ENCODE measurements around the gene SUCLA2. TPM values are rescaled to one million over a fixed set of nuclear protein-coding genes. Genes with fewer than 3 reads are reported as not detected.

The SUCLA2 gene
- total and polyA plus RNA-seq, 2 of the 8 experiments (the other 6 are each of a cell fraction or from before 2014, with no cell fraction given) = 23.5 to 78.8 TPM

DNA sequence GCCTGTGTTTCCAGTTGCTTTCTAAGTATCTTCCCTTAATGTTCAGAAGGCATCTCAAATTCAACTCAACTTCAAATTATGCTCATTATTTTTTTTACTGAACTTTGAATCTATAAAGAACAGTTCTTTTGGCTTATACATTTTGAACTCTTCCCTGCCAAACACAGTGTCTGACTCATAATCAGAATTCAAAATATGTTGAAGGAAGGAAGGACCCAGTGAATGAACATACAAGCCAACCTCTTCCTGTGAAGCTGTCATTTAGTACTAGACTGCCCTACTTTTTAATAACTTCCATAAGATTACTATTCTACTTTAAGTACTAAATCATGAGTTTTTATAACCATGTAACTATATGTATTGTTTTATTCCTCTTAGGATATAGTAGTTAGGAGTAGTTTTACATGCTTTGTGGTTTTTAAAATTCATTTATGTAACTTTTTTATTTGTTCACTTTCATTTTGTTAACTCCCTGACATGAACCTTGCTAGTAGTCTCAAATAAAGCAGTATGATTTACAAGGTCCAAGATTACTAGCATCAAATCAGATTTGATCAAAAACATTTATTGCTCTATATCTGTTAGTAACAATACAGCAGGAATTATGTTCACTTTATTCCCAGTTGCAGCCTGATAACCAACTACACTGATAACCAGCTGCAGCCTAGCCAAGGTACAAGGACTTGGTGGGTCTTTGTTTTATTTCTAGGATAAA is 42.9 kb upstream of the SUCLA2 start:
- H2BK15ac ChIP-seq (ENCODE audit: low read length) = no peak overlapping the region
- H3K4me2 ChIP-seq (ENCODE audit: insufficient read depth in 1 of 2, low read depth in 2 of 2, low read length in 2 of 2) = no peak overlapping the region
- H3K4ac ChIP-seq (replicated peaks; ENCODE audit: insufficient read length, low read depth, low read length) = no peak overlapping the region
- no peaks in the 10 kb centered on the region for H3K9me3 ChIP-seq (ENCODE audit: insufficient read depth in 2 of 2, low read depth in 1 of 2, low read length in 1 of 2)
- CTCF ChIA-PET (ENCODE audit: partially characterized antibody) = interaction anchor here (1.6 kb wide), 1 partner anchor 51 kb away, joined by 5 read pairs; the partner anchor contains the start of gene MED4
- H2AK5ac ChIP-seq (ENCODE audit: low read depth, low read length) = no peak overlapping the region
- POLR2A ChIA-PET (ENCODE audit: partially characterized antibody) = interaction anchor here (0.6 kb wide), 1 partner anchor 78 kb away, joined by 3 read pairs; no protein-coding TSS in a partner anchor
- H4K5ac ChIP-seq (ENCODE audit: insufficient read length, low read depth, low read length) = no peak overlapping the region
- H4K20me1 ChIP-seq (replicated peaks in 1 of 2; ENCODE audit: control insufficient read depth in 1 of 2, insufficient read depth in 2 of 2, low read length in 2 of 2) = no peaks in the 10 kb centered on the region
- no peak overlapping the region for H2BK20ac ChIP-seq (ENCODE audit: low read length)
- DNase-seq (ENCODE audit: low read depth in 1 of 2, low spot score in 2 of 2) (no peak), FAIRE-seq (no peak)
- no peak overlapping the region for H3K23ac ChIP-seq (ENCODE audit: insufficient read length)
- H3K4me1 ChIP-seq (replicated peaks in 1 of 4; ENCODE audit: control insufficient read depth in 3 of 4, insufficient read depth in 4 of 4, low read length in 3 of 4) = peaks cover 0 to 2% (median under 1%) of the 10 kb centered on the region in 4 experiments; a peak in 2 of 7 replicates
- H3K27me3 ChIP-seq (replicated peaks in 1 of 4; ENCODE audit: control insufficient read depth in 3 of 4, extremely low read depth in 1 of 4, insufficient read depth in 3 of 4, low read length in 3 of 4) = no peaks in the 10 kb centered on the region
- H4K91ac ChIP-seq (replicated peaks; ENCODE audit: insufficient read length, low read length) = no peak overlapping the region
- no peak overlapping the region for H3K14ac ChIP-seq (ENCODE audit: insufficient read length)
- H3K18ac ChIP-seq (ENCODE audit: extremely low read depth, low read length) = no peak overlapping the region
- no peak overlapping the region for H2BK12ac ChIP-seq (ENCODE audit: low read depth, low read length)
- H3K9ac ChIP-seq (replicated peaks in 1 of 4; ENCODE audit: extremely low read depth in 1 of 4, low read depth in 3 of 4, low read length in 3 of 4) = no peak overlapping the region
- no peaks in the 10 kb centered on the region for H3K23me2 ChIP-seq (ENCODE audit: low read depth, low read length)
- H2BK120ac ChIP-seq (replicated peaks; ENCODE audit: low read depth, low read length) = no peak overlapping the region
- TF ChIP-seq JUN (IDR thresholded peaks at IDR 0.05; ENCODE audit: low read depth, low read length) (no peak), SUZ12 (IDR thresholded peaks at IDR 0.05; ENCODE audit: low read length) (no peak), MAFK (IDR thresholded peaks at IDR 0.05; ENCODE audit: low read depth, low read length) (no peak), BACH1 (IDR thresholded peaks at IDR 0.05; ENCODE audit: low read length) (no peak), TEAD4 (IDR thresholded peaks at IDR 0.05; ENCODE audit: low read depth, low read length) (no peak), GABPA (IDR thresholded peaks at IDR 0.05; ENCODE audit: borderline replicate concordance, insufficient read depth, low read length) (no peak), SAP30 (IDR thresholded peaks at IDR 0.05; ENCODE audit: insufficient read depth, insufficient replicate concordance, low read length) (no peak), GTF2F1 (IDR thresholded peaks at IDR 0.05; ENCODE audit: borderline replicate concordance, low read depth, low read length) (no peak), HDAC6 (IDR thresholded peaks at IDR 0.05; ENCODE audit: low read depth, low read length) (no peak)
- no peak overlapping the region for H3K56ac ChIP-seq (replicated peaks; ENCODE audit: insufficient read length, low read depth, low read length)
- H2BK5ac ChIP-seq (ENCODE audit: low read depth, low read length) = no peak overlapping the region
- H3K4me3 ChIP-seq (ENCODE audit: extremely low read depth in 1 of 4, insufficient read depth in 2 of 4, low read depth in 3 of 4, low read length in 4 of 4) = no peak overlapping the region
- no peak overlapping the region for H2AFZ ChIP-seq (ENCODE audit: low read length)
- H3K36me3 ChIP-seq (ENCODE audit: control insufficient read depth in 2 of 4, insufficient read depth in 4 of 4, low read length in 3 of 4) = peaks cover 10 to 32% (median 20%) of the 10 kb centered on the region in 4 experiments; a peak in 7 of 8 replicates
- no peak overlapping the region for H4K8ac ChIP-seq (ENCODE audit: extremely low read depth, insufficient read depth, low read length)
- H3K79me1 ChIP-seq (ENCODE audit: low read depth, low read length) = 0 out of 2 replicates have a peak, but pooled peaks cover 2% of the 10 kb centered on the region
- H3K27ac ChIP-seq (ENCODE audit: low read depth, low read length) = no peak overlapping the region
- peaks cover 0 to 13% of the 10 kb centered on the region in 2 experiments; a peak in 3 of 4 replicates for H3K79me2 ChIP-seq (ENCODE audit: control insufficient read depth in 1 of 2, insufficient read depth in 2 of 2, low read length in 2 of 2)
